Endothelial cell of umbilical vein (primary cell): ENCODE data around the gene CBL. TPM values are rescaled to one million over a fixed set of nuclear protein-coding genes. Genes with fewer than 3 reads are reported as not detected.

ENCODE experiments used
- BruUV-seq: library from RNA; stranded (reverse); fragments of 400-500 nt; replicated peaks from 2 replicates; lab custom pipeline; 2021; lab: Mats Ljungman, UMichigan
- CTCF ChIA-PET: fragments of 300-600, 350-600 bp; sonication (Branson Sonifier 250); formaldehyde crosslinking; loops from one replicate; lab custom pipeline; 2021; ENCODE audit warnings: antibody characterized with exemption, inconsistent platforms; lab: Charles Lee
- POLR2A ChIA-PET: fragments of 300-600, 350-600 bp; sonication (Branson Sonifier 250); formaldehyde crosslinking; loops from one replicate; lab custom pipeline; 2021; ENCODE audit warnings: antibody characterized with exemption, inconsistent platforms; lab: Charles Lee
- DNase-seq: peaks from one replicate; pipeline ENCODE4 v3.0.0-alpha.2; 2011; ENCODE audit warnings: low read depth, low spot score
- FAIRE-seq: peaks from 2 replicates; lab custom pipeline; 2011; peaks lifted over from hg19 to GRCh38; lab: Jason Lieb, UNC
- H2AFZ ChIP-seq: 2 replicates; pipeline ENCODE4 v1.6.0; 2012; ENCODE audit warnings: low read depth, low read length, control low read depth, inconsistent platforms
- H3K27ac ChIP-seq: 2 replicates; pipeline ENCODE4 v1.5.1; 2011; ENCODE audit warnings: low read depth, mild to moderate bottlenecking, control low read depth, low read length, moderate library complexity; ENCODE audit not compliant: insufficient read depth
- H3K27me3 ChIP-seq, 2 experiments: 2 replicates each; pipeline versions ENCODE4 v1.6.0 to v1.6.1; 2011; ENCODE audit warnings: low read length in 2 of 2, mixed read lengths in 1 of 2; ENCODE audit not compliant: control insufficient read depth in 2 of 2, insufficient read depth in 2 of 2
- H3K36me3 ChIP-seq, 2 experiments: 2 replicates in 1 of 2; 3 replicates in 1 of 2; pipeline ENCODE4 v1.5.1; 2011; ENCODE audit warnings: low read length in 2 of 2, mild to moderate bottlenecking in 1 of 2, moderate library complexity in 1 of 2; ENCODE audit not compliant: control insufficient read depth in 2 of 2, insufficient read depth in 2 of 2; ENCODE audit errors: extremely low read depth in 1 of 2
- H3K4me1 ChIP-seq: 3 replicates; pipeline ENCODE4 v1.5.1; 2011; ENCODE audit warnings: mild to moderate bottlenecking, low read length; ENCODE audit not compliant: control insufficient read depth, insufficient read depth; ENCODE audit errors: extremely low read depth
- H3K4me2 ChIP-seq: 2 replicates; pipeline ENCODE4 v1.6.1; 2011; ENCODE audit warnings: low read length, control low read depth, mixed read lengths; ENCODE audit not compliant: insufficient read depth
- H3K4me3 ChIP-seq, 3 experiments: fragments of 200-600 bp in 1 of 3; sonication (generic), shearing (Covaris generic) in 1 of 3; replicated peaks in 1 of 3; 2 replicates each; pipeline ENCODE4 v1.5.1; 2011 to 2016; ENCODE audit warnings: control low read depth in 3 of 3, low read length in 3 of 3, mild to moderate bottlenecking in 2 of 3, inconsistent platforms in 1 of 3, low read depth in 1 of 3, moderate library complexity in 1 of 3; ENCODE audit not compliant: insufficient read depth in 1 of 3
- H3K79me2 ChIP-seq: 2 replicates; pipeline ENCODE4 v1.6.0; 2012; ENCODE audit warnings: low read length, inconsistent platforms; ENCODE audit not compliant: control insufficient read depth, insufficient read depth
- H3K9ac ChIP-seq: replicated peaks from 2 replicates; pipeline ENCODE3; 2011; ENCODE audit warnings: low read length, control low read depth; ENCODE audit not compliant: insufficient read depth; ENCODE audit errors: extremely low read depth
- H3K9me1 ChIP-seq: replicated peaks from 3 replicates; pipeline ENCODE4 v1.6.0; 2011; ENCODE audit warnings: mild to moderate bottlenecking, low read length; ENCODE audit not compliant: control insufficient read depth, insufficient read depth; ENCODE audit errors: extremely low read depth
- H3K9me3 ChIP-seq: replicated peaks from 2 replicates; pipeline ENCODE4 v1.5.1; 2012; ENCODE audit warnings: low read length, inconsistent platforms; ENCODE audit not compliant: control insufficient read depth, insufficient read depth
- H4K20me1 ChIP-seq: replicated peaks from 2 replicates; pipeline ENCODE3; 2011; ENCODE audit warnings: mild to moderate bottlenecking, low read length; ENCODE audit not compliant: control insufficient read depth, insufficient read depth; ENCODE audit errors: extremely low read depth
- EZH2 ChIP-seq: IDR thresholded peaks from 2 replicates; pipeline ENCODE4 v1.6.1; 2012; ENCODE audit warnings: borderline replicate concordance, low read depth, mild to moderate bottlenecking, moderate library complexity, low read length, inconsistent platforms; ENCODE audit not compliant: severe bottlenecking
- FOS ChIP-seq: IDR thresholded peaks from 2 replicates; pipeline ENCODE4 v1.6.1; 2011; ENCODE audit warnings: mild to moderate bottlenecking, low read length, moderate library complexity, borderline replicate concordance; ENCODE audit not compliant: insufficient read depth
- GATA2 ChIP-seq: IDR thresholded peaks from 2 replicates; pipeline ENCODE4 v1.7.0; 2011; ENCODE audit warnings: low read depth, mild to moderate bottlenecking, moderate library complexity, mixed read lengths, low read length; ENCODE audit not compliant: insufficient read length, insufficient read depth
- JUN ChIP-seq: IDR thresholded peaks from 2 replicates; pipeline ENCODE4 v1.6.1; 2011; ENCODE audit warnings: borderline replicate concordance, low read depth; ENCODE audit not compliant: insufficient read length, insufficient read depth
- MYC ChIP-seq: IDR thresholded peaks from one replicate; pipeline ENCODE4 v1.6.1; 2011; ENCODE audit warnings: mild to moderate bottlenecking, low read depth, low read length
- POLR2A ChIP-seq: IDR thresholded peaks from 2 replicates; pipeline ENCODE4 v1.6.1; 2012; ENCODE audit warnings: low read depth, mild to moderate bottlenecking, control low read depth, low read length
- POLR2AphosphoS5 ChIP-seq: IDR thresholded peaks from 2 replicates; pipeline ENCODE4 v1.6.1; 2012; ENCODE audit warnings: low read depth, mild to moderate bottlenecking, control low read depth, low read length, moderate library complexity; ENCODE audit not compliant: insufficient read depth
- dilution Hi-C: fragments of 300-500 bp; cut with MboI; formaldehyde crosslinking; loops from one replicate; pipeline ENCODE4 v1.15.0; 2019; ENCODE audit warnings: low sequenced_read_pairs; ENCODE audit not compliant: extremely low pct_ligation_motif_present
- intact Hi-C: fragments of 100-400 bp; cut with micrococcal nuclease; formaldehyde crosslinking; loops from one replicate; pipeline ENCODE4 v1.10.0; 2022
- polyA plus RNA-seq, 4 experiments: library from polyadenylated mRNA; depleted of rRNA in 3 of 4; stranded (reverse) in 3 of 4; unstranded in 1 of 4; fragments of >200 nt; gene quantifications; 2 replicates each; pipeline versions ENCODE4 v1.2.1 to v1.2.3, GENCODE V29; 2011 to 2012; ENCODE audit warnings: missing spikeins in 1 of 4
- total RNA-seq: library from RNA; stranded (reverse); gene quantifications from 2 replicates; pipeline ENCODE4 v1.2.3, GENCODE V29; 2021
- TF ChIP-seq, protein P1 (sequence below), 2 donors: IDR thresholded peaks; 1 replicate in 1 of 2; 2 replicates in 1 of 2; pipeline ENCODE4 v1.5.1; 2011; ENCODE audit warnings: low read length in 2 of 2, mild to moderate bottlenecking in 2 of 2, moderate library complexity in 2 of 2, control low read depth in 1 of 2, inconsistent platforms in 1 of 2, low read depth in 1 of 2; ENCODE audit not compliant: insufficient read depth in 1 of 2; ENCODE audit errors: extremely low read depth in 1 of 2
- TF ChIP-seq, protein P2 (sequence below): IDR thresholded peaks from 2 replicates; pipeline ENCODE4 v1.6.1; 2011; ENCODE audit not compliant: insufficient read depth, insufficient read length

CBL gene
- total and polyA plus RNA-seq, 2 donors (not counting 3 experiments of a cell fraction or from before 2014, with no cell fraction given) = 15.5 to 41.5 TPM

DNA sequence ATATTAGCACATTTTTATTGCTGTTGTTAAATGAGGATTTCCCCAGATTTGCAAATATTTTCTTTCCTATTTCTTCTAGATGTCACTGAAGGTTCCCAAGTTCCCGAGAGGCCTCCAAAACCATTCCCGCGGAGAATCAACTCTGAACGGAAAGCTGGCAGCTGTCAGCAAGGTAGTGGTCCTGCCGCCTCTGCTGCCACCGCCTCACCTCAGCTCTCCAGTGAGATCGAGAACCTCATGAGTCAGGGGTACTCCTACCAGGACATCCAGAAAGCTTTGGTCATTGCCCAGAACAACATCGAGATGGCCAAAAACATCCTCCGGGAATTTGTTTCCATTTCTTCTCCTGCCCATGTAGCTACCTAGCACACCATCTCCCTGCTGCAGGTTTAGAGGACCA lies 93.3 kb downstream of the CBL start:
- Histone ChIP-seq H3K4me2 (no peak overlapping the region), H3K79me2 (no peaks in the 10 kb centered on the region), H2AFZ (no peak overlapping the region), H3K27me3 (no peaks in the 10 kb centered on the region), H3K4me3 (no peak overlapping the region), H3K4me1 (no peaks in the 10 kb centered on the region), H3K27ac (no peak overlapping the region), H3K9me3 (no peaks in the 10 kb centered on the region), H4K20me1 (no peaks in the 10 kb centered on the region), H3K9me1 (no peaks in the 10 kb centered on the region), H3K36me3 (peaks cover 24 to 29% of the 10 kb centered on the region in 2 experiments), H3K9ac (no peak overlapping the region)
- no peak for TF ChIP-seq POLR2AphosphoS5
- TF ChIP-seq GATA2 = no peak
- TF ChIP-seq POLR2A = no peak
- no peak for TF ChIP-seq FOS
- no peak for TF ChIP-seq JUN
- TF ChIP-seq EZH2 = no peak
- TF ChIP-seq, protein P1, sequence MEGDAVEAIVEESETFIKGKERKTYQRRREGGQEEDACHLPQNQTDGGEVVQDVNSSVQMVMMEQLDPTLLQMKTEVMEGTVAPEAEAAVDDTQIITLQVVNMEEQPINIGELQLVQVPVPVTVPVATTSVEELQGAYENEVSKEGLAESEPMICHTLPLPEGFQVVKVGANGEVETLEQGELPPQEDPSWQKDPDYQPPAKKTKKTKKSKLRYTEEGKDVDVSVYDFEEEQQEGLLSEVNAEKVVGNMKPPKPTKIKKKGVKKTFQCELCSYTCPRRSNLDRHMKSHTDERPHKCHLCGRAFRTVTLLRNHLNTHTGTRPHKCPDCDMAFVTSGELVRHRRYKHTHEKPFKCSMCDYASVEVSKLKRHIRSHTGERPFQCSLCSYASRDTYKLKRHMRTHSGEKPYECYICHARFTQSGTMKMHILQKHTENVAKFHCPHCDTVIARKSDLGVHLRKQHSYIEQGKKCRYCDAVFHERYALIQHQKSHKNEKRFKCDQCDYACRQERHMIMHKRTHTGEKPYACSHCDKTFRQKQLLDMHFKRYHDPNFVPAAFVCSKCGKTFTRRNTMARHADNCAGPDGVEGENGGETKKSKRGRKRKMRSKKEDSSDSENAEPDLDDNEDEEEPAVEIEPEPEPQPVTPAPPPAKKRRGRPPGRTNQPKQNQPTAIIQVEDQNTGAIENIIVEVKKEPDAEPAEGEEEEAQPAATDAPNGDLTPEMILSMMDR (IDR thresholded peaks at IDR 0.05; ENCODE audit: extremely low read depth in 1 of 2, insufficient read depth in 1 of 2, low read depth in 1 of 2, low read length in 2 of 2) = no peak
- no peak for TF ChIP-seq MYC
- TF ChIP-seq, protein P2, sequence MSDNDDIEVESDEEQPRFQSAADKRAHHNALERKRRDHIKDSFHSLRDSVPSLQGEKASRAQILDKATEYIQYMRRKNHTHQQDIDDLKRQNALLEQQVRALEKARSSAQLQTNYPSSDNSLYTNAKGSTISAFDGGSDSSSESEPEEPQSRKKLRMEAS = no peak
- POLR2A ChIA-PET = no interaction called here
- DNase-seq (no peak), FAIRE-seq (no peak)
- dilution Hi-C loops = no loop called here
- intact Hi-C loops = no loop called here
- CTCF ChIA-PET = interaction anchor here (0.9 to 1.4 kb wide), 5 partner anchors 21 to 93 kb away, joined by 3 to 7 read pairs (median 3); partner anchors contain the start of gene CBL
- BruUV-seq = no TSS peak
